HEK293 (cell line): ENCODE data around the gene AFF1.

Experiments used
- CTCF ChIA-PET: fragments of 350-600 bp; formaldehyde crosslinking; extraction: SDS; loops from one replicate; lab custom pipeline; 2021; ENCODE audit warnings: antibody characterized with exemption; lab: Yijun Ruan, JAX
- POLR2A ChIA-PET: fragments of 300-600 bp; formaldehyde crosslinking; extraction: SDS; loops from one replicate; lab custom pipeline; 2020; ENCODE audit warnings: antibody characterized with exemption, inconsistent platforms; lab: Yijun Ruan, JAX
- H3K27ac ChIP-seq: fragments of 200-500 bp; sonication (Bioruptor generic); 2 replicates; pipeline ENCODE4 v1.5.1; 2014; ENCODE audit warnings: low read depth, low read length, control low read depth, inconsistent platforms; ENCODE audit errors: extremely low read depth
- H3K36me3 ChIP-seq, 2 experiments: fragments of 200-500 bp in 1 of 2; sonication (Bioruptor generic) in 1 of 2; 1 replicate in 1 of 2; 2 replicates in 1 of 2; pipeline ENCODE4 v1.5.1; 2014 to 2017; ENCODE audit warnings: inconsistent platforms in 2 of 2, low read length in 2 of 2; ENCODE audit not compliant: control insufficient read depth in 2 of 2, insufficient read depth in 1 of 2
- H3K4me1 ChIP-seq: fragments of 200-500 bp; sonication (Bioruptor generic); 2 replicates; pipeline ENCODE4 v1.5.1; 2014; ENCODE audit warnings: mild to moderate bottlenecking, low read length, inconsistent platforms; ENCODE audit not compliant: control insufficient read depth, insufficient read depth
- H3K4me3 ChIP-seq: 2 replicates; pipeline ENCODE4 v1.5.1; 2011; ENCODE audit warnings: low read depth, mild to moderate bottlenecking, control low read depth, low read length, moderate library complexity
- H3K9me3 ChIP-seq: fragments of 200-500 bp; sonication (Bioruptor generic); 2 replicates; pipeline ENCODE4 v1.5.1; 2014; ENCODE audit warnings: low read depth, low read length, inconsistent platforms; ENCODE audit not compliant: control insufficient read depth, insufficient read depth
- MZF1 ChIP-seq: fragments of 450-650 bp; formaldehyde crosslinking; IDR thresholded peaks from 2 replicates; pipeline ENCODE4 v1.5.1; 2017; ENCODE audit warnings: missing biosample characterization, missing genetic modification characterization, borderline replicate concordance
- OVOL3 ChIP-seq: fragments of 450-650 bp; formaldehyde crosslinking; IDR thresholded peaks from 2 replicates; pipeline ENCODE4 v1.5.1; 2016; ENCODE audit warnings: missing biosample characterization, missing genetic modification characterization
- PRDM10 ChIP-seq: fragments of 450-650 bp; formaldehyde crosslinking; IDR thresholded peaks from 2 replicates; pipeline ENCODE4 v1.5.1; 2016; ENCODE audit warnings: missing biosample characterization, missing genetic modification characterization
- SALL2 ChIP-seq: fragments of 450-650 bp; formaldehyde crosslinking; IDR thresholded peaks from 2 replicates; pipeline ENCODE4 v1.5.0; 2017; ENCODE audit warnings: missing biosample characterization, mild to moderate bottlenecking, missing genetic modification characterization, borderline replicate concordance
- SCRT2 ChIP-seq: fragments of 450-650 bp; formaldehyde crosslinking; IDR thresholded peaks from 2 replicates; pipeline ENCODE4 v1.5.1; 2016; ENCODE audit warnings: missing biosample characterization, missing genetic modification characterization
- TRIM28 ChIP-seq: IDR thresholded peaks from 2 replicates; pipeline ENCODE4 v1.6.1; 2011; ENCODE audit warnings: low read length, control low read depth, borderline replicate concordance
- ZBTB8A ChIP-seq: fragments of 450-650 bp; formaldehyde crosslinking; IDR thresholded peaks from 2 replicates; pipeline ENCODE4 v1.5.1; 2016; ENCODE audit warnings: missing biosample characterization, missing genetic modification characterization
- ZNF2 ChIP-seq: fragments of 450-650 bp; formaldehyde crosslinking; IDR thresholded peaks from 2 replicates; pipeline ENCODE4 v1.5.1; 2016; ENCODE audit warnings: missing biosample characterization, missing genetic modification characterization
- ZNF248 ChIP-seq: fragments of 450-650 bp; formaldehyde crosslinking; IDR thresholded peaks from 2 replicates; pipeline ENCODE4 v1.5.1; 2017; ENCODE audit warnings: missing biosample characterization, missing genetic modification characterization
- ZNF335 ChIP-seq: fragments of 450-650 bp; formaldehyde crosslinking; conservative IDR thresholded peaks from 2 replicates; pipeline ENCODE4 v1.5.1; 2016; ENCODE audit warnings: missing biosample characterization, missing genetic modification characterization
- ZNF341 ChIP-seq: fragments of 450-650 bp; formaldehyde crosslinking; IDR thresholded peaks from 2 replicates; pipeline ENCODE4; 2016; ENCODE audit warnings: low read depth, missing biosample characterization, missing genetic modification characterization
- ZNF362 ChIP-seq: fragments of 450-650 bp; formaldehyde crosslinking; IDR thresholded peaks from 2 replicates; pipeline ENCODE4 v1.5.1; 2016; ENCODE audit warnings: missing biosample characterization, missing genetic modification characterization
- ZNF394 ChIP-seq: fragments of 450-650 bp; formaldehyde crosslinking; IDR thresholded peaks from 2 replicates; pipeline ENCODE4 v1.5.1; 2016; ENCODE audit warnings: missing biosample characterization, missing genetic modification characterization, mild to moderate bottlenecking, moderate library complexity, borderline replicate concordance
- ZNF404 ChIP-seq: fragments of 450-650 bp; formaldehyde crosslinking; IDR thresholded peaks from 2 replicates; pipeline ENCODE4 v1.5.1; 2017; ENCODE audit warnings: missing biosample characterization, missing genetic modification characterization
- ZNF488 ChIP-seq: fragments of 450-650 bp; formaldehyde crosslinking; IDR thresholded peaks from 2 replicates; pipeline ENCODE4 v1.5.1; 2016; ENCODE audit warnings: missing biosample characterization, missing genetic modification characterization
- ZNF561 ChIP-seq: fragments of 450-650 bp; IDR thresholded peaks from 2 replicates; pipeline ENCODE4 v1.5.1; 2018; ENCODE audit warnings: missing biosample characterization, missing genetic modification characterization, borderline replicate concordance
- ZNF571 ChIP-seq: fragments of 450-650 bp; formaldehyde crosslinking; IDR thresholded peaks from 2 replicates; pipeline ENCODE4 v1.5.0; 2017; ENCODE audit warnings: missing biosample characterization, missing genetic modification characterization
- ZNF645 ChIP-seq: fragments of 450-650 bp; formaldehyde crosslinking; IDR thresholded peaks from 2 replicates; pipeline ENCODE4; 2016; ENCODE audit warnings: missing biosample characterization, missing genetic modification characterization
- ZNF837 ChIP-seq: fragments of 450-650 bp; formaldehyde crosslinking; IDR thresholded peaks from 2 replicates; pipeline ENCODE4 v1.5.1; 2016; ENCODE audit warnings: missing biosample characterization, missing genetic modification characterization
- ZNF843 ChIP-seq: fragments of 450-650 bp; formaldehyde crosslinking; IDR thresholded peaks from 2 replicates; pipeline ENCODE4 v1.5.1; 2016; ENCODE audit warnings: missing biosample characterization, missing genetic modification characterization

The AFF1 gene

DNA sequence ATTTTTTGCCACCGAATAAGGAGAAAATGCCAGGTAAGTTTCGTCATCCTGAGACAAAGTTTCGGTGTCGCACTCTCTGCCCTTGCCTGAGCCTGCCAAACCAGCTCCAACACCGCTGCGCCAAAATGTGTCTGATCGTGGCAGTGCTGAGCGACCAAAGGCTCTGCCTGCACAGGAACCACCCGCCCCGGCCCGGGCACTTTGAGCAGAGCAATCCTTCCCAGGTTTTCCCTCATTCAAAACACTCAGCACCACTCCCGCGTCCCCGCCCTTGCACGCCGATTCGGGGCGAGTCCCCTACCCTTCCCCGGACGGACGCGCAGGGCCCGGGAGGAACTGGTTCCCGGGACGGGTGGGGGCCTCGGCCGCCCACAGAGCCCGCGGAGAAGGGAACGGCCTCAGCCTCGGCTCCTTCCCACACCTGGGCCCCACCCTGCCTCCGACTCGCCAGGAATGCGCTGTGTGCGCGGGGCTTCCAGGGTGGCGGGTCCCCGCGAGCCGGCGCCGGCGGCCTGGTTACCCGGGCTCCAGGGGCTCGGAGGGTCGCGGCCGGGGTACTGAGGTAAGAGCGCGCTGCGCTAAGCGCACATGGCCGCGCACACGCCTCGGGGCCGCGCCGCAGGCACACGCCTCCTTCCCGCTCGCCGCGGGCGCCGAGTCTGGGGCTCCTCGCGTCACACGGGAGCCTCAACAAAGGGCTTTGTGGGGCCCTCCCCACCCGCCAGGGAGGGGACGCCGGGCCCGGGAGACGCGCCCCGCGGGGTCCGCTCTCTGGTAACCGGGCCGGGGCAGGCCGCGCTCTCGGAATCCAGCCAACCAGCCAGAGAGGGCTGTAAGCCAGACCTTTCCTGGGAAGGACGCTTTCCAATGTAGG lies 42.8 kb upstream of the AFF1 start, which contains the start of gene C4orf36 (continued):
- TF ChIP-seq ZNF843 (no peak), OVOL3 (tag by site-specific recombination) (no peak), ZNF394 (tag by site-specific recombination) (no peak; the same call in 1 of the 2 replicates), ZNF341 (tag by site-specific recombination) (peak; percentile 83), MZF1 (tag by site-specific recombination) (peak; percentile 56; the same call in 1 of the 2 replicates)

DNA sequence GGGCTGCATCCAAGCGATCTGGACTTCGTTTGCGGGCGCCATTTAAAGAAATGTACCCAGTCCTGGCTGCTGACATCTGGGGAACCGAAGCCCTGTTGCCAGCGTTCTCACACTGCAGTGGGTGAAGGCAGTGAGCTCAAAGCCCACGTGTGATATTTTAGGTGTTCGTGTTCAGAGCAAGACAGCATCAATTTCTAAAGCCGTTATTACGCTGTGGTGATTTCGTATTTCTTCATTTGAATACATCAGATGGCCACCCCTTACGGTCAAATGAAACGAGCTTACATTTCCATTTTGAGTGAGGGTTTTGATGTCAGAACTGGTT lies 42.2 kb upstream of the AFF1 start:
- Histone ChIP-seq H3K27ac (peak overlapping the region; percentile 91), H3K36me3 (no peaks in the 10 kb centered on the region), H3K4me1 (no peaks in the 10 kb centered on the region), H3K4me3 (peak overlapping the region; percentile 58), H3K9me3 (no peaks in the 10 kb centered on the region)
- ChIA-PET POLR2A (no interaction called here), CTCF (interaction anchor here (0.7 to 3.6 kb wide), 4 partner anchors 298 to 1664 kb away, joined by 3 to 29 read pairs (median 14); partner anchors contain the start of gene PTPN13)
- TF ChIP-seq ZBTB8A (tag by site-specific recombination) = 0 out of 2 replicates have a peak, but pooled peaks have one; percentile 1
- TF ChIP-seq PRDM10 = peak; percentile 36; the same call in 1 of the 2 replicates
- no peak for TF ChIP-seq ZNF362 (tag by site-specific recombination)

DNA sequence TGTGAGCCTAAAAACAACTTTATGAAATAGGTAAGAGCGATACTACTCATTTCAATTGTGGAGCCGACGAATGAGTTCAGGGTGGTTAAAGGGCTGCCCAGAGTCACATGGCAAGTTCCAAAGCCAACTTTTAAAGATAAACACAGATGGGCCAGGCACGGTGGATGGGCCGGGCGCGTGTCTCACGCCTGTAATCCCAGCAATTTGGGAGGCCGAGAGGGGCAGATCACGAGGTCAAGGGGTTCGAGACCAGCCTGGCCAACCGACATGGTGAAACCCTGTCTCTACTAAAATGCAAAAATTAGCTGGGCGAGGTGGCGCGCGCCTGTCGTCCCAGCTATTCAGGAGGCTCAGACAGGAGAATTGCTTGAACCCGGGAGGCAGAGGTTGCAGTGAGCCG lies 41.7 kb upstream of the AFF1 start:
- POLR2A ChIA-PET = no interaction called here
- CTCF ChIA-PET = interaction anchor here (0.7 to 3.6 kb wide), 4 partner anchors 299 to 1665 kb away, joined by 3 to 29 read pairs (median 14); partner anchors contain the start of gene PTPN13
- H3K4me3 ChIP-seq = no peak overlapping the region

DNA sequence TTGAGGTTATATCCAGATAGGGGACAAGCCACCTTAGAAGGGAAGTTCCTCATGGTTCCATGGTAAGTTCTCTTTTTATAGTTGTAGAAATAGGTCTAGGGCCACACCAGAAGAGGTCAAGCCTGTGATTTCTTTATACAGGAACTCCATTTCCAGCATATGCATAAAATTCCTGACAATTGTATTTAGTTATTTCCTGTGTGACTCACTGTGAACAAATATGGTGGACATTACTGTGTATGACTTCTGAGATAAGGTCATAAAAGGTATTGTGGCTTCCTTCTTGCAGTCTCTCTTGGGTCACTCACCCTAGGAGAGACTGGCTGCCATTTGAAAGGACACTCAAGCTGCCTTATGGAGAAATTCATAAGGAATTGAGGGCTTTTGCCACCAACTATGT lies 40.4 kb upstream of the AFF1 start:
- CTCF ChIA-PET = interaction anchor here (0.6 to 3.6 kb wide), 4 partner anchors 28 to 398 kb away, joined by 3 to 29 read pairs (median 10); no protein-coding TSS in a partner anchor
- H3K36me3 ChIP-seq = no peaks in the 10 kb centered on the region
- H3K4me3 ChIP-seq = no peak overlapping the region
- H3K4me1 ChIP-seq = no peaks in the 10 kb centered on the region
- no peak for TF ChIP-seq ZNF561 (tag by site-specific recombination)
- TF ChIP-seq ZNF404 (tag by site-specific recombination) = no peak
- no peak for TF ChIP-seq ZNF645 (tag by site-specific recombination)
- TF ChIP-seq ZNF2 (tag by site-specific recombination) = no peak
- no peak for TF ChIP-seq ZNF248
- no peak for TF ChIP-seq ZNF837 (tag by site-specific recombination)
- no peak for TF ChIP-seq SCRT2 (tag by site-specific recombination)
- POLR2A ChIA-PET = no interaction called here
- no peak overlapping the region for H3K27ac ChIP-seq
- H3K9me3 ChIP-seq = no peaks in the 10 kb centered on the region

More for the DNA sequence above, 41.7 kb upstream of the AFF1 start:
- Histone ChIP-seq H3K9me3 (no peaks in the 10 kb centered on the region), H3K4me1 (no peaks in the 10 kb centered on the region), H3K36me3 (no peaks in the 10 kb centered on the region)
- TF ChIP-seq ZBTB8A (tag by site-specific recombination) (no peak), ZNF571 (tag by site-specific recombination) (no peak), TRIM28 (no peak), ZNF488 (tag by site-specific recombination) (no peak), ZNF335 (tag by site-specific recombination) (no peak), SALL2 (tag by site-specific recombination) (no peak)
- TF ChIP-seq, all 188 proteins: peak for 0
- H3K27ac ChIP-seq = 0 out of 2 replicates have a peak overlapping the region, but pooled peaks have one; percentile 91
